Skeletal muscle tissue (tissue), 4 donors: Measurements from ENCODE around the gene AGL. TPM values are rescaled to one million over a fixed set of nuclear protein-coding genes. Genes with fewer than 3 reads are reported as not detected.
"Not testable (repeated sequence)": the region's sequence is repeated elsewhere in the genome, so short reads cannot be mapped to it uniquely, and the experiment has no call there.

ENCODE experiments used
- H3K27ac ChIP-seq: one replicate; pipeline ENCODE4 v1.7.0; 2013; ENCODE audit warnings: mild to moderate bottlenecking, low read depth, low read length, inconsistent platforms
- H3K27me3 ChIP-seq, 3 donors: one replicate each; pipeline ENCODE4 v1.7.0; 2013; ENCODE audit warnings: low read length in 3 of 3; ENCODE audit not compliant: control insufficient read depth in 3 of 3, insufficient read depth in 3 of 3
- H3K36me3 ChIP-seq, 3 donors: one replicate each; pipeline ENCODE4 v1.7.0; 2013; ENCODE audit warnings: low read length in 3 of 3; ENCODE audit not compliant: control insufficient read depth in 3 of 3, insufficient read depth in 3 of 3
- H3K4me1 ChIP-seq, 3 donors: one replicate each; pipeline ENCODE4 v1.7.0; 2013; ENCODE audit warnings: low read length in 3 of 3, mild to moderate bottlenecking in 3 of 3; ENCODE audit not compliant: control insufficient read depth in 3 of 3, insufficient read depth in 3 of 3
- H3K4me3 ChIP-seq, 3 donors: one replicate each; pipeline ENCODE4 v1.7.0; 2013; ENCODE audit warnings: low read length in 3 of 3
- H3K9ac ChIP-seq, 3 donors: one replicate each; pipeline ENCODE4 v1.7.0; 2013; ENCODE audit warnings: low read length in 3 of 3, mild to moderate bottlenecking in 3 of 3, moderate library complexity in 2 of 3, low read depth in 1 of 3
- H3K9me3 ChIP-seq, 3 donors: one replicate each; pipeline ENCODE4 v1.7.0; 2013; ENCODE audit warnings: low read length in 3 of 3; ENCODE audit not compliant: control insufficient read depth in 3 of 3
- total RNA-seq: library from RNA; depleted of rRNA; stranded (reverse); fragments of >200 nt; gene quantifications from one replicate; pipeline ENCODE4 v1.2.3, GENCODE V29; 2014
- donor health status: Osteomylitis.

AGL gene
- total RNA-seq, 1 donor from 2014 or later = 156 TPM

DNA sequence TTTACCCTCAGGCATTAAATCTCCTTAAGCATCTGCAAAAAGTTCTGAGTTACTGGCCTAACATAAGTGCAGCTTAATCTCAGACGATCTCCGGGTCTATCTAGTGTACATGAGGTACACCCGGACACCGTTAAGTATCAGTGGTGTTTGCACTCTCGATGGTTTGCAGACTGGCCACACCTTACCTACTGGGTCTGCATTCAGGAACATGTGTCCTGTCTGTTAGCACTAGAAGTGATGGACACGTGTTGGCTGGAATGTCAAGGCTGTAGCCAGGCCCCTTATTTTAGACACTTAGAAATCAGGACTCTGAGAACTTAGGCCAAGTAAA is 783 bp upstream of the AGL start:
- Histone ChIP-seq H3K36me3 (peaks cover 0 to 5% (median 4%) of the 10 kb centered on the region in 3 donors), H3K27ac (peak overlapping the region; percentile 90), H3K4me1 (peaks cover 10 to 34% (median 24%) of the 10 kb centered on the region in 3 donors), H3K9me3 (no peaks in the 10 kb centered on the region), H3K27me3 (no peaks in the 10 kb centered on the region), H3K9ac (peak overlapping the region; percentile 90 to 91 (median 91)), H3K4me3 (peak overlapping the region; percentile 79 to 93 (median 91))

DNA sequence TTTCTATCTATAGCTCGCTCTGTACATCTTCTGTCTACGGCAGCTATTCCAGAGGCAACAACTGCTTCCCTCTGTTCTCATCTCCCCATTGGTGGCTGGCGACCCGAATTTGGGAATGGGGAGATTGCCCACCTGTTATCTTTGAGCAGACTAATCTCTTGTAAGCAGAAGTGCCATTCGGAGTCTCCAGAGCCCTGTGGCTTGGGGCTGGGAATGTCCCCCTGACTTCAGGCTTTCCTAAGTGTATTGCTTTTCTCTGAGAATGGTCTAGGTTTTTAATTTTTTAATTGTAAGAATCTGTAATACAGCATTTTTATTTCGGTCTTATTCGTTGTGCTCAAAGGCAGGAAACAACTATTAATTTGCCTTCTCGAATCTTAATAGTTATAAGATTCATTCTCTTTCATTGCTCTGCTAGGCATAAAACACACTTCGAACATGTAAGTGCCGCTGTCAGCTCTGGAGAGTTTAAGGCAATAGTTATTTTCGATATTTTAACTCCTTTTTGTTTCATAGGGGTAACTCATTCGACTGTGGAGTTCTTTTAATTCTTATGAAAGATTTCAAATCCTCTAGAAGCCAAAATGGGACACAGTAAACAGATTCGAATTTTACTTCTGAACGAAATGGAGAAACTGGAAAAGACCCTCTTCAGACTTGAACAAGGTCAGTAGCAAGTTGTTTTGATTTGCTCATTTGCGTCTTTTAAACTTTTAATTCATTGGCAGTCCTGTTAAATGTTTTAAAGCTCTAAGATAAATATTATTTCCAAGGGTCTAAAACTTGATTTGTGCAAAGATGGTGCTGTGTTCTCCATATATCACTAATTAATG is 514 bp downstream of the AGL start:
- peak overlapping the region; percentile 90 for H3K27ac ChIP-seq
- H3K27me3 ChIP-seq = no peaks in the 10 kb centered on the region
- peaks cover 0 to 5% (median 4%) of the 10 kb centered on the region in 3 donors for H3K36me3 ChIP-seq
- no peaks in the 10 kb centered on the region for H3K9me3 ChIP-seq
- H3K9ac ChIP-seq = peak overlapping the region; percentile 90 to 91 (median 91)
- H3K4me3 ChIP-seq = peak overlapping the region; percentile 79 to 93 (median 91)
- H3K4me1 ChIP-seq = peaks cover 13 to 31% (median 24%) of the 10 kb centered on the region in 3 donors

DNA sequence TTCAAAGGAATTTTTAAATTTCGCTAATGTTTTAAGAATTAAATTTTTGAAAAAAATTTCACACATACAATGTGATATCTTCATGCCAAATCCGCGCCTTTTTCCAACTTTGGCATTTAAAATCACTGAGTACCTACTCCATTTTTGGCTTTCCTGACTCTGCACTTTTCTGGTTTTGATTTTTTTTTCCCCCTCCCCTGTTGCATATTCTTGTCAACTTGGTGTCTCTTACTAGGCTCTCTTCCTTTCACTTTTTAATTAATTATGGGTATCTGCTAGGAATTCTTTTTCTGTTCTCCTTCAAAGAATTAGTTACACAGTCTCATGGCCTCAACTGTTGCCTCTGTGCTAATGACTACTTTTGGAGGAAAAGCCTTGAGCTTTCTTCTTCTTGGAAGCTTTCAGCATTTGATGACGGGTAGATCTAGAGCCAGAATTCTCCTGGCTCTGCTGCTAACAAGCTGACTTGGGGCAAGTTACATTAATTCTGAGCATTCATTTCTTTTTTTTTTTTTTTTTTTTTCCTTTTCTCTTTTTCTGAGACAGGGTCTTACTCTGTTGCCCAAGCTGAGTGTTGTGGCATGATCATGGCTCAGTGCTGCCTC is 1.8 kb downstream of the AGL start:
- H3K36me3 ChIP-seq = peaks cover 0 to 5% (median 4%) of the 10 kb centered on the region in 3 donors
- H3K4me3 ChIP-seq = peak overlapping the region; percentile 79 to 93 (median 91)
- peak overlapping the region; percentile 90 to 91 (median 91) for H3K9ac ChIP-seq
- peaks cover 13 to 25% (median 21%) of the 10 kb centered on the region in 3 donors for H3K4me1 ChIP-seq
- no peaks in the 10 kb centered on the region for H3K9me3 ChIP-seq
- peak overlapping the region; percentile 90 for H3K27ac ChIP-seq
- no peaks in the 10 kb centered on the region for H3K27me3 ChIP-seq

DNA sequence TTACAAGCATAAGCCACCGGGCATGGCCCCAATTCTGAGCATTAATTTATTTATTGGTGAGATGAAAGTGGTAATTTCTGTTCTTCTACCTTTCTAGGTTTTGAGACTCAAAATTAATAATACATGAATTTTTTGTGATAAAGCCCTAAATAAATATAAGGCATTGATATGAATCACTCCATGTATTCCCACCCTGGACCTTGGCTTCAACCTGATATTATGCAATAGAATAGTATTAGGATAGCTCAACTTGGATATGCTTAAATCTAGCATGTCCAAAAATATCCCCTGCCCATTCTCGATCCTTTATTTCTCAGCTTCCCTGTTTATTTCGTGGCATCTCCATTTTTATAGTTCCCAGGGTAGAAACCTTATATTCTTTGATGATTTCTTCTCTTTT is 2.5 kb downstream of the AGL start:
- H3K27ac ChIP-seq = peak overlapping the region; percentile 90
- H3K9ac ChIP-seq = peak overlapping the region; percentile 90 to 91 (median 91)
- no peaks in the 10 kb centered on the region for H3K9me3 ChIP-seq
- peaks cover 0 to 5% (median 4%) of the 10 kb centered on the region in 3 donors for H3K36me3 ChIP-seq
- peaks cover 13 to 21% (median 18%) of the 10 kb centered on the region in 3 donors for H3K4me1 ChIP-seq
- H3K4me3 ChIP-seq = peak overlapping the region; percentile 79 to 93 (median 91)
- H3K27me3 ChIP-seq = no peaks in the 10 kb centered on the region

DNA sequence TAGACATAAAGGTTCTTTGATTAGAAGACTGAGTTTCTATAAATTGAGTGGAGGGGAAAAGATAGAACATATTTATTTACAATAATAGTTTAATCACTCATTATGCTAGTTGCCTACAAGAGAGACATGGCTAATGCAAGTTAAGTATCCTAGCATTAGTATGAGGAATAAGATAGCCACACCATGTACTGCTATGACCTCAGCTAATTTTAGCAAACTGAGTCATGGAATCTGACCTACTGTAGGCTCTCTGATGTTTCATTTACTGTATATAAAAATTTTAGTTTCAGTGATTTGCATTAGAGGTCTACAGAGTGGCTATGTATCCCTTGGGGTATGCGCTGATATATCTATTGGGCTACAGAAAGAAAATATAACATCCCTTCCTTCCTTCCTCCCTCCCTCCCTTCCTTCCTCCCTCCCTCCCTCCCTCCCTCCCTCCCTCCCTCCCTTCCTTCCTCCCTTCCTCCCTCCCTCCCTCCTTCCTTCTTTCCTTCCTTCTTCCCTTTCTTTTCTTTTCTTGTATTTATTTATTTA is 5.8 kb downstream of the AGL start:
- no peaks in the 10 kb centered on the region for H3K9me3 ChIP-seq
- no peak overlapping the region for H3K4me3 ChIP-seq
- no peak overlapping the region for H3K27ac ChIP-seq
- no peak overlapping the region for H3K9ac ChIP-seq
- H3K27me3 ChIP-seq = no peaks in the 10 kb centered on the region
- peaks cover 8 to 19% (median 13%) of the 10 kb centered on the region in 3 donors for H3K4me1 ChIP-seq
- peaks cover 0 to 15% (median 8%) of the 10 kb centered on the region in 3 donors for H3K36me3 ChIP-seq

DNA sequence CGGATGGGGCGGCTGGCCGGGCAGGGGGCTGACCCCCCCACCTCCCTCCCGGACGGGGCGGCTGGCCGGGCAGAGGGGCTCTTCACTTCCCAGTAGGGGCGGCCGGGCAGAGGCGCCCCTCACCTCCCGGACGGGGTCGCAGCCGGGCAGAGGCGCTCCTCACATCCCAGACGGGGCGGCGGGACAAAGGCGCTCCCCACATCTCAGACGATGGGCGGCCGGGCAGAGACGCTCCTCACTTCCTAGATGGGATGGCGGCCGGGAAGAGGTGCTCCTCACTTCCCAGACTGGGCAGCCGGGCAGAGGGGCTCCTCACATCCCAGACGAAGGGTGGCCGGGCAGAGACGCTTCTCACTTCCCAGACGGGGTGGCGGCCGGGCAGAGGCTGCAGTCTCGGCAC is 6.9 kb downstream of the AGL start:
- H3K9ac ChIP-seq, H3K4me3 ChIP-seq, H3K9me3 ChIP-seq, H3K27me3 ChIP-seq: not testable (repeated sequence)
- peak overlapping the region; percentile 26 for H3K27ac ChIP-seq
- peaks cover 0 to 19% (median 8%) of the 10 kb centered on the region in 3 donors for H3K36me3 ChIP-seq
- peaks cover 8 to 19% (median 13%) of the 10 kb centered on the region in 3 donors for H3K4me1 ChIP-seq

DNA sequence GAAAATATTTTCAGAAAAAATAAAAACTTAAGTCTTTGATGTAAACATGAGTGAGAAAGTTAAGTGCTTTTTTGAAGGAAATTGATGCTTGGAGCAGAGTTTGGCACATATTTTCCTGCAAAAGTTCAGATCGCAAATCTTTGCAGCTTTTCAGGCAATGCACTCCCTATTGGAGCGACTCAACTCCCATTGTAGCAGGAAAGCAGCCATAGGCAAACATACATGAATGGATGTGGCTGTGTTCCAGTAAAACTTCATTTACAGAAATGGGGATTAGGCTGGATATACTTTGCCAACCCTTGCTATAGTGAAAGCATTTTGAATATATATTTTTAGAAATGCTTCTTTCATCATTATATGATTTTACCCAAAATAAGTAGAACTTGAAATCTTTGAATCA is 8.1 kb downstream of the AGL start:
- no peak overlapping the region for H3K4me3 ChIP-seq
- peaks cover 7 to 12% (median 11%) of the 10 kb centered on the region in 3 donors for H3K4me1 ChIP-seq
- H3K9ac ChIP-seq = no peak overlapping the region
- peaks cover 0 to 23% (median 13%) of the 10 kb centered on the region in 3 donors for H3K36me3 ChIP-seq
- no peaks in the 10 kb centered on the region for H3K27me3 ChIP-seq
- no peak overlapping the region for H3K27ac ChIP-seq
- H3K9me3 ChIP-seq = no peaks in the 10 kb centered on the region

DNA sequence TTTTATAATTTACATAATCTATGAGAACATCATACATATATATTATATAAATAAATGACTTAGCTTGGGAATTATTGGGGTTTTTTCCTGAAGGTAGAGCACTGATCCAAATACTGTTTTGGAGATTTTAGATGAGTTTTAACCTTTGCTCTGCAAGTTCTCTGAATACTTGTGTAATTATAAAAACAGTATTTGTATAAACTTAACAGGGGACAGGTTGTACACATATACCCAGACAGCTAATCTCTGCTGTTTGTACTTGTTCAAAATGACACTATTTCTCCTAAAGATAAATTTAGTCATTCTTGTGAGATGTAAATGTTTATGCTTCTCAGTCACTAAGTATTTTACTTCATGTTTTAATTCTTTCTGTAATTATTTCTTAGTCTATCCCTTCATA is 8.7 kb downstream of the AGL start:
- Histone ChIP-seq H3K9ac (no peak overlapping the region), H3K27me3 (no peaks in the 10 kb centered on the region), H3K36me3 (peaks cover 4 to 22% (median 12%) of the 10 kb centered on the region in 3 donors), H3K4me1 (peaks cover 2 to 6% (median 6%) of the 10 kb centered on the region in 3 donors), H3K4me3 (no peak overlapping the region), H3K9me3 (no peaks in the 10 kb centered on the region), H3K27ac (no peak overlapping the region)

DNA sequence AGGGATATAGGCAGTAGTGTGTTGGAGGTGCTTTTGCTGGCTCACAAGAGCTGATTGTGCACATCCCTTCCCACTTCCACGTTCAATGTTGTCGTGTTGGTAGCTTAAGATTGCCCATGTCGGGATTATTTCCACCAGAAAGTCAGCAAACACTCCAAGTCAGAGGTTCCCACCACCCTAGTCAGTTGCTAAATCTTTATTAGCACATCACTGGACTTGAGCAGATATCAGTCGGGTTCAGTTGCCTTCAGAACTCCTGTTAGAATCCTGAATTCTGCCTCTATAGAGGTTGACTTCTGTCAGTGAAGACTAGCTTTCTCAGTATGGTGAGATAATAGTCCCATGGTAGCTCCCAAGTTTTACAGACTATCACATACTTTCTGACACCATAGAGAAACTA is 10.5 kb downstream of the AGL start:
- no peaks in the 10 kb centered on the region for H3K27me3 ChIP-seq
- H3K9me3 ChIP-seq = no peaks in the 10 kb centered on the region
- H3K4me3 ChIP-seq = no peak overlapping the region
- H3K27ac ChIP-seq = no peak overlapping the region
- peaks cover 15 to 30% (median 23%) of the 10 kb centered on the region in 3 donors for H3K36me3 ChIP-seq
- peak overlapping the region in 1 of 3 donors; percentile 34 for H3K9ac ChIP-seq
- H3K4me1 ChIP-seq = peaks cover 0 to 6% (median 6%) of the 10 kb centered on the region in 3 donors

DNA sequence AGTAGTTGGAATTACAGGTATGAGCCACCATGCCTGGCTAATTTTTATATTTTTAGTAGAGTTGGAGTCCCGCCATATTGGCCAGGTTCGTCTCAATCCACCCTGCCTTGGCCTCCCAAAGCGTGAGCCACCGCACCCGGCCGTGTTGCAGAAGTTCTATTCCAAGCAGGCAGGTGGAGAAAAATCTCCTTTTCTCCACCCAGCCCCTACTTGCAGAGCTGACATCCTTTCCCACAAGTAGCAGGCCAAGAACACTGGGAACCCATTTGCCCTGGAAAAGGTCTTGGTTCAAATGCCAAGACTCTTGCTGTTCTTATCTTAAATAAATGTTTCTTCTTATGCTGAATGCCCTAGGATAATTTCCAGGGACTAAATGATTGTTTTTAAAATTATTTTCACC is 17.5 kb downstream of the AGL start:
- H3K4me3 ChIP-seq = no peak overlapping the region
- H3K27me3 ChIP-seq = no peaks in the 10 kb centered on the region
- no peak overlapping the region for H3K27ac ChIP-seq
- no peak overlapping the region for H3K9ac ChIP-seq
- peaks cover 33 to 44% (median 38%) of the 10 kb centered on the region in 3 donors for H3K36me3 ChIP-seq
- H3K4me1 ChIP-seq = no peaks in the 10 kb centered on the region
- no peaks in the 10 kb centered on the region for H3K9me3 ChIP-seq
